Transverse colon (tissue), 4 donors: Measurements from ENCODE around the gene DNM1. TPM values are rescaled to one million over a fixed set of nuclear protein-coding genes. Genes with fewer than 3 reads are reported as not detected.

Source experiments
- DNase-seq: peaks from one replicate; pipeline ENCODE4 v3.0.0-alpha.2; 2019
- H3K27ac ChIP-seq, 4 donors: fragments of 200-600 bp; sonication (generic); 2 replicates each; pipeline ENCODE4 v1.5.1; 2016 to 2018; ENCODE audit warnings: inconsistent platforms in 4 of 4
- H3K27me3 ChIP-seq: fragments of 200-600 bp; sonication (generic); 2 replicates; pipeline ENCODE4 v1.5.1; 2017; ENCODE audit warnings: inconsistent platforms
- H3K36me3 ChIP-seq, 4 donors: fragments of 200-600 bp; sonication (generic); 2 replicates each; pipeline ENCODE4 v1.5.1; 2017 to 2019; ENCODE audit warnings: inconsistent platforms in 4 of 4
- H3K4me1 ChIP-seq, 4 donors: fragments of 200-600 bp; sonication (generic); 2 replicates each; pipeline ENCODE4 v1.5.1; 2017 to 2020; ENCODE audit warnings: inconsistent platforms in 4 of 4
- H3K4me3 ChIP-seq, 4 donors: fragments of 200-600 bp; sonication (generic); 1 replicate in 1 of 4; 2 replicates in 3 of 4; pipeline versions ENCODE4 v1.5.1 to v1.6.1; 2017 to 2019; ENCODE audit warnings: inconsistent platforms in 4 of 4
- H3K9me3 ChIP-seq, 2 donors: fragments of 200-600 bp; sonication (generic); 2 replicates each; pipeline ENCODE4 v1.5.1; 2017 to 2019; ENCODE audit warnings: inconsistent platforms in 2 of 2
- EP300 ChIP-seq: sonication (generic); formaldehyde crosslinking; IDR thresholded peaks from one replicate; pipeline ENCODE4 v1.6.1; 2017; ENCODE audit warnings: antibody characterized with exemption, low read depth
- POLR2A ChIP-seq: fragments of 450-650 bp; IDR thresholded peaks from one replicate; pipeline ENCODE4 v1.6.1; 2016; ENCODE audit warnings: antibody characterized with exemption, mild to moderate bottlenecking, moderate library complexity
- POLR2AphosphoS5 ChIP-seq, 3 donors: sonication (generic); formaldehyde crosslinking; IDR thresholded peaks; one replicate each; pipeline ENCODE4 v1.6.1; 2016; ENCODE audit warnings: antibody characterized with exemption in 3 of 3
- WGBS, 2 donors: methylation state at CpG; one replicate each; pipeline ENCODE4 v1.1.5; 2018; ENCODE audit warnings: low coverage in 1 of 2; 5-methylcytosine and 5-hydroxymethylcytosine counted together
- in situ Hi-C, 4 donors: fragments of 200-750 bp; cut with MboI; loops; one replicate each; pipeline versions ENCODE4 v1.15.0 to v1.15.1; 2017; ENCODE audit warnings: low sequenced_read_pairs in 3 of 4, low pct_ligation_motif_present in 1 of 4, low pct_unique_long_range_greater_than_20kb in 1 of 4
- intact Hi-C: fragments of 100-400 bp; cut with DNase I; formaldehyde crosslinking; loops from one replicate; pipeline ENCODE4 v1.15.1; 2023; ENCODE audit warnings: low total_unique reads
- total RNA-seq, 4 donors: library from RNA; depleted of rRNA; stranded (reverse); fragments of >200 nt; gene quantifications; one replicate each; pipeline ENCODE4 v1.1.0, GENCODE V29; 2016
- TF ChIP-seq, protein P1 (sequence below), 5 experiments: fragments of 200-600 bp in 3 of 5; fragments of 450-650 bp in 2 of 5; sonication (generic) in 3 of 5; IDR thresholded peaks; 1 replicate in 2 of 5; 2 replicates in 3 of 5; pipeline ENCODE4 v1.5.1; 2016 to 2017; ENCODE audit warnings: antibody characterized with exemption in 5 of 5, inconsistent platforms in 3 of 5, mild to moderate bottlenecking in 2 of 5, moderate library complexity in 1 of 5

DNM1 gene
- total RNA-seq, 4 donors from 2014 or later = 7.5 to 41.8 (median 14.3) TPM

DNA sequence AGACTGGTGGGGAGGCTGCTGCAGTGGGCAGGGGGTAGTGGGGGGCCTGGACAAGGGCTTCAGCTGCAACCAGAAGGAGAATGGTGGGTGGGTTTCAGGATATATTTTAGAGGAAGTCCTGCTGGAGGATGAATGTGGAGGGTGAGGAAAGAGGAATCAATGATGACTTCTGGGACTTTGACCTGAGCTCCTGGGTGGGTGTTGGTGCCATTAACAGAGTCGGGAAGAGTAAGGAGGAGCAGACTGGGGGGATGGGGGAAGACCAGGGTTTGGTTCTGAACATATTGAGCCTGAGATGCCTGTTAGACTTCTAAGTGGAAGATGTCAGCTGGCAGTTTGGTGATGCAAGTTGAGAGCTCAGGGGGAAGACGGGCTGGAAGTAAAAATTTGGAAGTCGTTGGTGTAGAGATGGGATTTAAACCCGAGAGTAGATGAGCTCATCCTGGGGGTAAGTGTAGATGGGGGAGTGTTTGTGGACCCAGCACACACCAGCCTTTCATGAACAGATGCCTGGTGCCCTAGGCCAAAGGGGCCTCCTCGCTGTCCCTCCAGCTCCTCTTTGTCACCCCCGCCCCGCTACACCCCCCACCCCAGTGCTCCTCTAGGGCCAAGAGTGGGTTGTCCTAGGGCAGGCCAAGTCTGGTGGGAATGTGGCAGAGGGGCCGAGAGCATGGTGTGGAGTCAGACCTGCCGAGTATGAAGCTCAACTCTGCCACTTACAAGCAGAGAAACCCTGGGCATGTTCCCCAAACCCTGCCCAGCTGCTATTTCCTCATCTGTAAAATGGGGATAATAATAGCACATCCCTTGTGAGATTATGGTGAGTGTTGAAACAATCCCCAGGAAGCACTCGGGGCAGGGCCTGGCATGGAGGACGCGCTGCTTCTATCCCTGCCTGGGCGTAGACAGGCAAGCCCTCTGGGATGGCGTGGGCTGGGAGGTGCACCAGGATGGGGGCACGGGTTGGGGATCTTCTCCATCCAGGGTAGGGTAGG is 4.0 kb downstream of the DNM1 start:
- Histone ChIP-seq H3K27ac (no peak overlapping the region), H3K4me3 (no peak overlapping the region), H3K4me1 (peaks cover 4 to 25% (median 15%) of the 10 kb centered on the region in 4 donors), H3K36me3 (no peaks in the 10 kb centered on the region), H3K9me3 (no peaks in the 10 kb centered on the region), H3K27me3 (peaks cover 20% of the 10 kb centered on the region)
- TF ChIP-seq POLR2A (no peak), EP300 (no peak), POLR2AphosphoS5 (IDR thresholded peaks at IDR 0.05) (no peak)
- TF ChIP-seq, protein P1, sequence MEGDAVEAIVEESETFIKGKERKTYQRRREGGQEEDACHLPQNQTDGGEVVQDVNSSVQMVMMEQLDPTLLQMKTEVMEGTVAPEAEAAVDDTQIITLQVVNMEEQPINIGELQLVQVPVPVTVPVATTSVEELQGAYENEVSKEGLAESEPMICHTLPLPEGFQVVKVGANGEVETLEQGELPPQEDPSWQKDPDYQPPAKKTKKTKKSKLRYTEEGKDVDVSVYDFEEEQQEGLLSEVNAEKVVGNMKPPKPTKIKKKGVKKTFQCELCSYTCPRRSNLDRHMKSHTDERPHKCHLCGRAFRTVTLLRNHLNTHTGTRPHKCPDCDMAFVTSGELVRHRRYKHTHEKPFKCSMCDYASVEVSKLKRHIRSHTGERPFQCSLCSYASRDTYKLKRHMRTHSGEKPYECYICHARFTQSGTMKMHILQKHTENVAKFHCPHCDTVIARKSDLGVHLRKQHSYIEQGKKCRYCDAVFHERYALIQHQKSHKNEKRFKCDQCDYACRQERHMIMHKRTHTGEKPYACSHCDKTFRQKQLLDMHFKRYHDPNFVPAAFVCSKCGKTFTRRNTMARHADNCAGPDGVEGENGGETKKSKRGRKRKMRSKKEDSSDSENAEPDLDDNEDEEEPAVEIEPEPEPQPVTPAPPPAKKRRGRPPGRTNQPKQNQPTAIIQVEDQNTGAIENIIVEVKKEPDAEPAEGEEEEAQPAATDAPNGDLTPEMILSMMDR (IDR thresholded peaks at IDR 0.05) = no peak
- in situ Hi-C loops = no loop called here
- WGBS, 2 donors = 31 to 75% methylated on average over 4 to 14 of the region's 15 CpGs
- no peak for DNase-seq
- intact Hi-C loops = no loop called here

- no peak for DNase-seq
- intact Hi-C loops (no loop called here), in situ Hi-C loops (no loop called here)
- Histone ChIP-seq H3K27ac (no peak overlapping the region), H3K4me3 (no peak overlapping the region), H3K27me3 (peaks cover 18% of the 10 kb centered on the region), H3K36me3 (no peaks in the 10 kb centered on the region), H3K4me1 (peaks cover 4 to 24% (median 13%) of the 10 kb centered on the region in 4 donors), H3K9me3 (no peaks in the 10 kb centered on the region)
- no peak for TF ChIP-seq POLR2A
- TF ChIP-seq, protein P1 (IDR thresholded peaks at IDR 0.05) = no peak
- TF ChIP-seq EP300 = no peak
- TF ChIP-seq POLR2AphosphoS5 (IDR thresholded peaks at IDR 0.05) = no peak
- WGBS, 2 donors = 73% methylated on average over 7 of the region's 7 CpGs; no CpG with 5 or more reads in 1 of the 2 donors
These were observed 5.2 kb downstream of the DNM1 start for GRCh38 chr9:128208386-128208785.

GRCh38 chr9:128208946-128209669 is 5.9 kb downstream of the DNM1 start:
- 76 to 84% methylated on average over 5 to 14 of the region's 15 CpGs for WGBS, 2 donors
- Histone ChIP-seq H3K36me3 (no peaks in the 10 kb centered on the region), H3K27me3 (peaks cover 11% of the 10 kb centered on the region), H3K27ac (no peak overlapping the region), H3K4me3 (no peak overlapping the region), H3K9me3 (no peaks in the 10 kb centered on the region), H3K4me1 (peaks cover 0 to 17% (median 6%) of the 10 kb centered on the region in 4 donors)
- intact Hi-C loops (no loop called here), in situ Hi-C loops (no loop called here)
- TF ChIP-seq EP300 = no peak
- no peak for DNase-seq

DNA sequence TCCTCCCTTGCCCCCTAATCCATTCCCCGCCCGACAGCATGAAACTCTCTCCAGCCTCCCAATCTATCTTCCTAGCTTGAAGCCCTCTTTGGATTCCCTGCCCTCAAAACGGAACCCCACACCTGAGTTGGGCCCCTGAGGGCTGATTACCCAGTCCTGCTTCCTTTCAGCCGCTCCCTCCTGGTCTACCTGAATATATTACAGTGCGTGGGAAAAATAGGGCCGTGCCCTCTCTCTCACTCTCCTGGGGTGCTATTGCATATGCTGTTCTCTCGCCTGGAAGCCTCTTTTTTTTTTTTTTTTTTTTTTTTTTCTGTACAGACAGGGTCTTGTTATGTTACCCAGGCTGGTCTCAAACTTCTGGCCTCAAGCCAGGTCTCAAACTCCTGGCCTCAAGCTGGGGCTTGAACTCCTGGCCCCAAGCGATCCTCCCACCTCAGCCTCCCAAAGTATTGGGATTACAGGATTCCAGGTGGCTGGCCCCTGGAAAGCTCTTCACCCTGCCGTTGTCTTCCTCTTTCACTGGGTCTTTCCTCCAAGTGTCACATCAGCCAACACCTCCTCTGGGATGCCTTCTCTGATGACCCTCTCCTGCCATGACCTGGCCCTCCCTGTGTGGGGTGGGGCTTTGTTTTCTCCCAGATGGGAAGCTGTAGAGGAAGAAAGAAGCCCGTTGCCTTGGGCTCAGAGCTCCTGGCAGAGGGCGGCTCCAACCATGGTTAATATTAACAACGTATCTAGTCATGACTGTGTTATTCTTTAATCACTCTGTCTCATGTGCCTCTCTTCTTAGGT is 8.2 kb downstream of the DNM1 start:
- H3K9me3 ChIP-seq = no peaks in the 10 kb centered on the region
- H3K36me3 ChIP-seq = no peaks in the 10 kb centered on the region
- intact Hi-C loops (no loop called here), in situ Hi-C loops (no loop called here)
- WGBS, 2 donors = 50 to 61% methylated on average over 3 to 12 of the region's 12 CpGs
- H3K4me3 ChIP-seq = no peak overlapping the region
- H3K27me3 ChIP-seq = no peaks in the 10 kb centered on the region
- H3K27ac ChIP-seq = no peak overlapping the region
- TF ChIP-seq, protein P1 (IDR thresholded peaks at IDR 0.05) = no peak
- no peak for TF ChIP-seq EP300
- peaks cover 0 to 14% (median 3%) of the 10 kb centered on the region in 4 donors for H3K4me1 ChIP-seq
- no peak for DNase-seq
